Activated CD8-positive, alpha-beta memory T cell treated with anti-CD3 and anti-CD28 coated beads, Interleukin-2, amount 50 U/mL, for 24 hours (primary cell): ENCODE data around the gene UPK3BL2.
"Not testable (repeated sequence)": the region's sequence is repeated elsewhere in the genome, so short reads cannot be mapped to it uniquely, and the experiment has no call there.

ENCODE experiments used
- DNase-seq: peaks from one replicate; pipeline ENCODE4 v3.0.0-alpha.2; 2020; ENCODE audit errors: extremely low read depth

The UPK3BL2 gene, protein sequence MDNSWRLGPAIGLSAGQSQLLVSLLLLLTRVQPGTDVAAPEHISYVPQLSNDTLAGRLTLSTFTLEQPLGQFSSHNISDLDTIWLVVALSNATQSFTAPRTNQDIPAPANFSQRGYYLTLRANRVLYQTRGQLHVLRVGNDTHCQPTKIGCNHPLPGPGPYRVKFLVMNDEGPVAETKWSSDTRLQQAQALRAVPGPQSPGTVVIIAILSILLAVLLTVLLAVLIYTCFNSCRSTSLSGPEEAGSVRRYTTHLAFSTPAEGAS

DNA sequence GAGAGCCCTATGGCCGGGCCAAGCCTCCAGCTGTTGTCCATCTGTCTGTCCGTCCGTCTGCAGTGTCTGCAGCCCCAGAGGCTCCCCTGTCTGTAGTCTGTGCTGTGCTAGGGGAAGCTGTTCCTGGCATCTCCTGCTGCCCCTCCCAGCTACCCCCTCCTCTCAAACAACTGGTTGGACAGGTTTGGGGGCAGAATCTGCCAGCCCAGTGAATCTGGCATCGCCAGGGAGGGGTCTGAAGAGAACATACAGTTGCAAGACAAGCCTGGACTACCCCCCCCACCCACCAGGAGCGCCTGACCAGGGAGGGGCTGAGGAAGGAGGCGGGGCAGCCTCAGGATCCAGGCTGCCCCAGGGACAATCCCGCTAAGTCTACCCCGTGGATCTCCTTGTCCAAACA is at the start of gene UPK3BL2:
TSS of gene UPK3BL2 (minus strand) at position 101 of the 400 bp plus-strand sequence. CDS start at position 41, 60 bp downstream.
- DNase-seq = not testable (repeated sequence)

DNA sequence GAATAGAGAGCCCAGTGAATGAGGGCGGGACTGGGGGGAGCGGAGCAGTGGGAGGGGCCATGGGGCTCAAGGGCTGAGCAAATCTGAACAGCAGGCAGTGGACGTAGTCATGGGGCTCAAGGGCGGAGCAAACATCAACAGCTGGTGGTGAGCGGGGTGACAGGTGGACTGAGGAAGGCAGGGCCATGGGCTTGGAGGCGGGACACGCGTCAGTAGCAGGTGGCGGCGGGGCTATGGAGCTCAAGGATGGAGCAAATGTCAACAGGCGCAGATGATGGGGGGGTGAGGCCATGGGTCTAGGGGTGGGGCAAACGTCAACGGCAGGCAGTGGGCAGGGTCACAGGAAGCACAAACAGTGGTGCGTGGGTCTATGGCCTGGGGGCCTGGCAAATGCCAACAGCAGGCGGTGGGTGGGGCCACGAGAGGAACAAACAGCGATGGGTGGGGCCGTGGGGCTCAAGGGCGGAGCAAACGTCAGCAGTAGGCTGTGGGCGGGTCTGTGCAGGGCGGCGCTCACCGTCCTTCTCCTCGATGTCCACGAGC is 49.1 kb upstream of the UPK3BL2 start:
- not testable (repeated sequence) for DNase-seq

DNA sequence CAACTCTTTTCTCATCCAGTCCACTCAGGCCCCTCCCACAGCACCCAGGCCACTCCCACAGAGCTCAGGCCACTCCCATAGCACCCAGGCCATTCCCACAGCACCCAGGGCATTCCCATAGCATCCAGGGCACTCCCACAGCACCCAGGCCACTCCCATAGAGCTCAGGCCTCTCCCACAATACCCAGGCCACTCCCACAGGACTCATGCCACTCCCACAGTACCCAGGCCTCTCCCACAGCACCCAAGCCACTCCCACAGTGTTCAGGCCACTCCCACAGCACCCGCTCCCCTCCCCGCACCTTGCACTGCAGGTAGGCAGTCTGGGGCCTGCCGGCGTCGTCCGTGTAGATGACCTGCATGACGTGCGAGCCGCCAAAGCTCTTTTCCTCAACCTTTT is 46.4 kb upstream of the UPK3BL2 start:
- DNase-seq = not testable (repeated sequence)

DNA sequence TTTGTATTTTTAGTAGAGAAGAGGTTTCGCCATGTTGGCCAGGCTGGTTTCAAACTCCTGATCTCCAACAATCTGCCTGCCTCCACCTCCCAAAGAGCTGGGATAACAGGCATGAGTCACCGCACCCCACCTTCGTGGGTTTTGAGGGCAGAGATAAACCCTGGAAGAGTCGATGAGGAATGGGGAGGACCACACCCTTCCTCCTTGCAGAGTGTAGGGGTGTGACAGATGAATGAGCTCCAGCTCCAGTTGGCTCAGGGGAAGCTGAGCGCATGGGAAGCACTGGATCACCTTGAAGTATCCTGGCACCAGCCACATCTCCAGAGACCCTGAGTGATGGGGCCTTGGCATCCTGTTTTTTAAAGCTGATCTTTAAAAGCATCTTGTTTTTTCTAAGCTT is 40.0 kb upstream of the UPK3BL2 start:
- not testable (repeated sequence) for DNase-seq

- not testable (repeated sequence) for DNase-seq
Observed at GRCh38 chr7:102581722-102582121, 38.2 kb upstream of the UPK3BL2 start.

- DNase-seq = not testable (repeated sequence)
Observed at GRCh38 chr7:102578486-102578885, 35.0 kb upstream of the UPK3BL2 start.

GRCh38 chr7:102577315-102578240 is 34.1 kb upstream of the UPK3BL2 start:
- not testable (repeated sequence) for DNase-seq

DNA sequence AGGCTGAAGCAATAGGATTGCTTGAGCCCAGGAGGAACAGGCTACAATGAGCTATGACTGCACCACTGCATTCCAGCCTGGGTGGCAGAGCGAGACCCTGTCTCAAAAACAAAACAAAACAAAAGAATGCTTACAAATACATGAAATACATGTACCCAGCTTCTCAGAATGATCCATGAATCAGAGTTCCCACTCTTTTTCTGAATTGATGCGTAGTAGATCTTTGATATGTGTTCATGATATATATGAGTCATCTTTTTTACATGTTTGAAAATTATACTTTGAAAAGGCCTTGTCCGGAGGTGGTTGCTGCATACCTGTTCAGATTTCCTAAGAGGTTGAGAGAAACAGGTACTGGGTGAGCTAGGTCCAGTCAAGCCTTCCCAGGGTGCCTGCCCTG is 32.9 kb upstream of the UPK3BL2 start:
- not testable (repeated sequence) for DNase-seq

DNA sequence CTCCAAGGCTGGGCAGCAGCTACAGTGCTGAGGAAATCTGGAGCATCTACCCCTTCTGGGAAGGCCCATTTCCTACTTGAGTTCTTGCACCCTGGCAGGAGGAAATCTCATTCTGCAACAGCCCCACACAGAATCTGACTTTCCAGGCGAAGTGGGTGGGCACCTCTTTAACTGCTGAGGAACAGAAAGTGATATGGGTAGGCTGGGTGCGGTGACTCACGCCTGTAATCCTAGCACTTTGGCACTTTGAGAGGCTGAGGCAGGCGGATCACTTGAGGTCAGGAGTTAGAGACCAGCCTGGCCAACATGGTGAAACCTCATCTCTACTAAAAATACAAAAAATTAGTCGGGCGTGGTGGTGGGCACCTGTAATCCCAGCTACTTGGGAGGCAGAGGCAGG is 31.1 kb upstream of the UPK3BL2 start:
- DNase-seq = not testable (repeated sequence)

DNA sequence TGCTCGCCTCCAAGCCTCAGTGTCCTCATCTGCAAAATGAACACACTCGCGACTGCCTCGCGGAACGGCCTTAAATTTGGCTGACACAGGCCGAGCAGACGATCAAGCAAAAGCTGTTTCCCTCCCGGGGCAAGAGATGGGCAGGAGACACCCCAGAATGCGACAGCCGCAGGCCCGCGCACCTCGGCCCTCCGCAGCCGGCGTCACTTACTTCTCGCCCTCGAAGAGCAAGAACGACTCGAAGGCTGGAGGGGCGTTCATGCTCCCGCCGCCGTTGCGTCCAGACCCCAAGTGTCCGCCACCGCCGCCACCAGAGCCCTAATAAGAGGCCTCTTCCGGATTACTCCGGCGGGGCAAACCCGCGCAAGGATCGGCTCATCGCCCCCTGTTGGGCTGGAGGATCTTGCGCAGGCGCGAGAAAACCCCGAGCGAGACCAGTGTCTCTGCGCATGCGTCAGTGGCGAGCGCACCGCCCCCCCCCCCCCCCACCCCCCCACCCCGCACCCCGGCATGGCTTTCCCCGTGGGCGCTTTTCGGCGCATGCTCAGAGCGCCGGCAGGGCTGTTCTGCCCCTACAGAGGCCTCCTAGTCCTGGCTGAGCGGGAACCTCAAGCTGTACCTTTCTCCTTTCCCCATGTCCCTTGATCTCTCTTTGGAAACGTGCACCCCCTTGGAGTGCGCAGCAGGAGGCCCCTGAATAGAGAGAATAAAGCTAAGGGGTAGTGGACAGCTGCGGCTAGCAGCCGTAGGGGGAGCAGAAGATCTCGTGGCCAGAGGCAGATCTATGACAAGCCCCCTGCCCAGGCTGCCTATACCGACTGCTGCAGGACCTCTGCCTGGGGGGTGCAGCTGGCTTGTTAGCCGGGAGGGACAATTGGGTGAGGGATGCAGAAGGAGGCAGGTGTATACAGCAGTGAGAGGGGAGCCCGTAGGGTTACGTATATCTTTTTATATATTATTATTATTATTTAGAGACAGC is 29.1 kb upstream of the UPK3BL2 start, which contains the start of gene POLR2J3:
TSS of gene POLR2J3 (minus strand) at position 323 of the 979 bp plus-strand sequence. CDS start at position 261, 62 bp downstream.
- peak; percentile 100 for DNase-seq

- DNase-seq = not testable (repeated sequence)
Observed at GRCh38 chr7:102568620-102569019, 25.1 kb upstream of the UPK3BL2 start.

- not testable (repeated sequence) for DNase-seq
Observed at GRCh38 chr7:102550808-102551422, 7.4 kb upstream of the UPK3BL2 start, which contains the start of gene SPDYE2. Gene SPDYE2 (plus strand): TSS chr7:102551226. CDS start chr7:102553256, 2,030 bp downstream.

DNA sequence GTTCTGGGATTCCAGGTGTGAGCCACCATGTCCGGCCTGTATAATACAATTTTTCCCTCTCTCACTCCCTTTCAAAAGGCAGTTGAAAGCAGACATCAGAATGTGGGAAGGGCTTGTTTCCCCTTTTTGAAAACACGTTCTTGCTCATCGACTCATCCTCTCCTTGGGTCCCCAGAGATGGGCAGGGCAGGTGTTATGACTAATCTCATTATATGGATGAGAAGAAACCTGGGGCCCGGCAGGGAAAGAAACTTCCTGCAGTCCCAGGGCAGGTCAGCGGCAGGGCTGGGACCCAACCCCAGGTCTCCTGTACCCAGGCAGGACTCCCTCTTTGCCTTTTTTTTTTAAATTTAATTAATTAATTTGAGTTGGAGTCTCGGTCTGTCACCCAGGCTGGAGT is 2.9 kb upstream of the UPK3BL2 start:
- not testable (repeated sequence) for DNase-seq

DNA sequence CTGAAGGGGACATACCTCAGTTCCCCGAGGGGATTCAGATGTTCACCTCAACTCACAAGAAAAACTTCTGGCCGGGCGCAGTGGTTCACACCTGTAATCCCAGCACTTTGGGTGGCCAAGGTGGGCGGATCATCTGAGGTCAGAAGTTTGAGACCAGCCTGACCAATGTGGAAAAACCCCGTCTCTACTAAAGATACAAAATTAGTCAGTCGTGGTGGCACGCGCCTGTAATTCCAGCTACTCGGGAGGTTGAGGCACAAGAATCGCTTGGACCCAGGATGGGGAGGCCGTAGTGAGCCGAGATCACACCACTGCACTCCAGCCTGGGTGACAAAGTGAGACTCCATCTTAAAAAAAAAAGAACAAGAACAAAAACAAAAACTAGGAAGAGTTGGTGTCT is 1.8 kb upstream of the UPK3BL2 start:
- DNase-seq = not testable (repeated sequence)

- not testable (repeated sequence) for DNase-seq
Observed at GRCh38 chr7:102544372-102544771, 876 bp upstream of the UPK3BL2 start.

DNA sequence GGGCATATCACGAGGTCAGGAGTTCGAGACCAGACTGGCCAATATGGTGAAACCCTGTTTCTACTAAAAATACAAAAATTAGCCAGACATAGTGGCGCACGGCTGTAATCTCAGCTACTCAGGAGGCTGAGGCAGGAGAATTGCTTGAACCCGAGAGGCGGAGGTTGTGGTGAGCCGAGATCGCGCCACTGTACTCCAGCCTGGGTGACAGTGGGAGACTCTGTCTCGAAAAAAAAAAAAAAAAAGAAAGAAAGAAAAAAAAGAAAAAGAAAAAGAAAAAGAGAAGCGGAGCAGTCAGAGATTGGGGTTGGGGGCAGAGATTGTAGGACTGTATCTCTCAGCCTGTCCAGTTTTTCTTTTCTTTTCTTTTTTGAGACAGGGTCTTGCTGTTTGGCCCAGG is 725 bp downstream of the UPK3BL2 start:
- not testable (repeated sequence) for DNase-seq

- not testable (repeated sequence) for DNase-seq
Observed at GRCh38 chr7:102542083-102542482, 1.4 kb downstream of the UPK3BL2 start.

GRCh38 chr7:102540604-102541003 is 2.9 kb downstream of the UPK3BL2 start:
- DNase-seq = not testable (repeated sequence)

- not testable (repeated sequence) for DNase-seq
Observed at GRCh38 chr7:102535062-102535615, 8.4 kb downstream of the UPK3BL2 start.

- not testable (repeated sequence) for DNase-seq
Observed at GRCh38 chr7:102532127-102532526, 11.4 kb downstream of the UPK3BL2 start.
